GM12865 (cell line): ENCODE results near the gene GUCA2B.

Experiments used
- DNase-seq: peaks from one replicate; pipeline ENCODE4 v3.0.0; 2010; ENCODE audit warnings: low read depth
- H3K4me3 ChIP-seq: 2 replicates; pipeline ENCODE4 v1.5.1; 2011; ENCODE audit warnings: mild to moderate bottlenecking, low read depth, low read length, control low read depth
- TF ChIP-seq, protein P1 (sequence below): IDR thresholded peaks from 2 replicates; pipeline ENCODE4 v1.5.1; 2011; ENCODE audit warnings: low read length, control low read depth, low read depth, inconsistent platforms; ENCODE audit not compliant: insufficient read depth; ENCODE audit errors: missing control alignments

GUCA2B gene

DNA sequence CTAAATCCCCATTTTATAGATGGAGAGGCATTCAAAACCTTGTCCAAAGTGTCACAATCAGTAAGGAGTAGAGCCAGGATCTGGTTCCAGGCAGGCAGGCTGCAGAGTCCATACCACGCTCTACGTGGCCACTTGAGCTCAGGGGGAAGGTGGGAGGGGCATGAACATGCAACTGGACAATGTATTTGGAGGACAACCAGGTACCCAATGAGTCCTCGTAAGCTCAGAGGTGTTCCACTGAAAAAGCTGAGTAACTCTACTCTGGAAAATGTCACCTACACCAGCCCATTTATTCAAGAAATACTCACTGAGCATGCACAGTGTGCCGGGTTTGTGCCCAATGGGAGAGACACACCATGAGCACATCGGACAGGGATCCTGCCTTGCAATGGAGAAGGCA is 11.2 kb upstream of the GUCA2B start:
- TF ChIP-seq, protein P1, sequence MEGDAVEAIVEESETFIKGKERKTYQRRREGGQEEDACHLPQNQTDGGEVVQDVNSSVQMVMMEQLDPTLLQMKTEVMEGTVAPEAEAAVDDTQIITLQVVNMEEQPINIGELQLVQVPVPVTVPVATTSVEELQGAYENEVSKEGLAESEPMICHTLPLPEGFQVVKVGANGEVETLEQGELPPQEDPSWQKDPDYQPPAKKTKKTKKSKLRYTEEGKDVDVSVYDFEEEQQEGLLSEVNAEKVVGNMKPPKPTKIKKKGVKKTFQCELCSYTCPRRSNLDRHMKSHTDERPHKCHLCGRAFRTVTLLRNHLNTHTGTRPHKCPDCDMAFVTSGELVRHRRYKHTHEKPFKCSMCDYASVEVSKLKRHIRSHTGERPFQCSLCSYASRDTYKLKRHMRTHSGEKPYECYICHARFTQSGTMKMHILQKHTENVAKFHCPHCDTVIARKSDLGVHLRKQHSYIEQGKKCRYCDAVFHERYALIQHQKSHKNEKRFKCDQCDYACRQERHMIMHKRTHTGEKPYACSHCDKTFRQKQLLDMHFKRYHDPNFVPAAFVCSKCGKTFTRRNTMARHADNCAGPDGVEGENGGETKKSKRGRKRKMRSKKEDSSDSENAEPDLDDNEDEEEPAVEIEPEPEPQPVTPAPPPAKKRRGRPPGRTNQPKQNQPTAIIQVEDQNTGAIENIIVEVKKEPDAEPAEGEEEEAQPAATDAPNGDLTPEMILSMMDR = no peak
- H3K4me3 ChIP-seq = no peak overlapping the region
- DNase-seq = no peak

DNA sequence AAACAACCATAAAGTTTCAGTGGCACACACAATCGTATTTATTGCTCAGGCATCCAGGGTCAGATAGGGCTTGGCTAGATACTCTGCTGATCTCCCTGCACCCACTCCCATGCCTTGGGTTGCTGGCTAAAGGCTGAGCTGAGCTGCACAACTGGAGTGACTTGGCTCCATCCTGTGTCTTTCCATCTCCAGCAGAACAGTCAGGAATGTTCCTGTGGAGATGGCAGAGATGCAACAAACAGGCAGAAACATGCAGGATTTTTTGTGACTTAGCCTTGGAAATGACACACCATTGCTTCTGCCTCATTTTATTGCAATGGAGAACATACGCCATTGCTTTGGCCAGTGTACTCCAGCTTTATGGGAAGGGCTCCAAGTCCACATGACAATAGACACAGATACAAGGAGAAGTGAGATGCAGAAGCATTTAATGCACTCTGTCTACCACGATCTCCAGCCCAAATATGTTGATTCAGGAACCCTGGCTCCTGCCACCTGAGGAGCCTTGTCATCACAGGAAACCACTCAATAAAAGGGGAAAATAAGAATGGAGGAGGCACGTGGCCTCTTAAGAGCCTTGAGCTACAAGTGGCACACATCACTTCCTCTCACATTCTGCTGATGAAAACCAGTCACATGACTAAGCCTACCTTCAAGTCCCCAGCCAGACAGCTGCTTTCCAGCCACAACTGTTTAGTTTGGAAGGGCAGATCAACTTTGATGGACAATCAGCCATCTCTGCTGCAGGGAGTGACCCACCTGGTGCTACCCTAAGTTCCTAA is 10.1 kb upstream of the GUCA2B start:
- TF ChIP-seq, protein P1 = no peak
- DNase-seq = peak; percentile 11
- H3K4me3 ChIP-seq = no peak overlapping the region

DNA sequence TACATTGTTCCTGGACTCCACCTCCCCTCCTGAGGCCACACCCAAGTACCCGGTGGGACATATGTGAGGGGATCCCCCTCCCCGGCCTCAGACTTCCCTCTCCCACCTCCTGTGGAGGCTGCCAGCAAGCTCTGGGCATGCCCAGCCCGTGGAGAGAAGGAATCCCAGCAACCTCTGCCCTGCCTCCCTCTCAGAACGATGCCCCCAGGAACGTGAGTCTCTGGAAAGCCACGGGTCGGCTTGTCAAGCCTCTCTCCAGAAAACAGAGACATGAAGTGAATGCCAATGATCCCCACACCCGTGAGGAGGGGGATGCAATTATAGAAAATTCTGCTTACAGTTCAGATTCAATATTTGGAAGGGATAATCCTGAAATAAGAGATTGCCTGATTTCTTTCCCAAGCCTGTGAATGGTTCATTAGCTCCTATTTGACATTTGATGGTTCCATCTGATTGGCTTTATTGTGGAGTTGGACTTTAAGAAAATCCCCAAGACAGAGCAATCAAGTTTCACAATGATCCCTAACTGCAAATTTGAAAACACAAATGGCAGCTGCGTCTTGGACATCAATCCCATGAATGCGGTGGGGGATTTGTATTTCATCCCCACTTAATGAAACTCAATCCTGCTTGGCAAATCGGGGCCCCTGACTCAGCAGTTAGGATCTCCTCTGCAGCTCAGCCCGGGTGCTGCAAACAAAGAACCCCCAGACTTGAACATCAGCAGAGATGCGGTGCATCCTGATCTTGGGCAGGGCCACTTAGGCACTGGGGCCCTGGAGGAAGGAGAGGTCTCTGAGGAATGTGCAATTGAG is 9.1 kb upstream of the GUCA2B start:
- H3K4me3 ChIP-seq = no peak overlapping the region
- TF ChIP-seq, protein P1 = no peak
- DNase-seq = no peak

DNA sequence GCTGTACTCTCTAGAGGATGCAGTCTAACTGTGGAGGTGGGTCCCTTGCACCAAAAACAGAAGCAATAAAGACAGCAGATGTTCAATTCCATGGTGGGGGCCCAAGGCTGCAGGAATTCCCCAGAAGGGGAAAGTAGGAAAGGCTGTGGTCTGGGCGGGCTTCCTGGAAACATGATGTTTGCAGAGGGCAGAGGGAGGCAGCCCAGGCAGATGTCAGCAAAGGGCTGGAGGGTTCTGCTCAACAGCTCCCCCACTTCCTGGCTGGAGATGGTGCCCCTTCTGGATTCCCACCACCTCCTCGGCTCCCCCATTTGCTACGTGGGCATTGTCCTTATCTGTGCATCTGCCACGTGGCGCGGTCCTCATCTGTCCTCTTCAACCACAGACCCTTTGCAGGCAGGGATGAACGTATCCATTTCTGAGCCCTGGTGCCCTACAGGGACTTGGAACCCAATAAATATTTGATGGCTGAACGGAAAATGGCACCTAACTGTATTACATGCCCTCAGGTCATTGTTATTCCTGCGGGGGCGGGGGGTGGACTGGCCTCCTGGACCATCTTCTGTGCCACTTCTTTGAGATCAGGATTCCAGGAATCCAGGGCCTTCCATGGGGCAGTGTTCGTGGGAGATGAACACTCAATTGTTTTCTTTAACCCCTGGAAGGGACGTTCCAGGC is 8.4 kb upstream of the GUCA2B start:
- H3K4me3 ChIP-seq = no peak overlapping the region
- TF ChIP-seq, protein P1 = no peak
- DNase-seq = no peak

DNA sequence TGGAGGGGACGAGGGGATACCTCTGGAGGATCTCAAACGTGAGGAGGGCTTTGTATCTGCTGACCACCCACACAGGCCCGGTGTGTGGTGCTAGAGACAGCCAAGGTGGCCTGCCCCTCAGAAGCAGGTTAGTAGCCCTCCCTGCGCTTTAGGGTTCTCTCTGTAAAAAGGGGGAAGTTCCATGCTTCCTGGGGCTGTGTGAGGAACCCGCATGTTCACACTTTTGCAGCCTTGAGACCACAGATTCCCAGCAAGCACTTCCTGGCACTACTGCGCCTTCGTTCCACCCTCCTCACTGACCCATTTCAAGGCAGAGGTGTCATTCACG is 7.9 kb upstream of the GUCA2B start:
- no peak overlapping the region for H3K4me3 ChIP-seq
- TF ChIP-seq, protein P1 = no peak
- no peak for DNase-seq

DNA sequence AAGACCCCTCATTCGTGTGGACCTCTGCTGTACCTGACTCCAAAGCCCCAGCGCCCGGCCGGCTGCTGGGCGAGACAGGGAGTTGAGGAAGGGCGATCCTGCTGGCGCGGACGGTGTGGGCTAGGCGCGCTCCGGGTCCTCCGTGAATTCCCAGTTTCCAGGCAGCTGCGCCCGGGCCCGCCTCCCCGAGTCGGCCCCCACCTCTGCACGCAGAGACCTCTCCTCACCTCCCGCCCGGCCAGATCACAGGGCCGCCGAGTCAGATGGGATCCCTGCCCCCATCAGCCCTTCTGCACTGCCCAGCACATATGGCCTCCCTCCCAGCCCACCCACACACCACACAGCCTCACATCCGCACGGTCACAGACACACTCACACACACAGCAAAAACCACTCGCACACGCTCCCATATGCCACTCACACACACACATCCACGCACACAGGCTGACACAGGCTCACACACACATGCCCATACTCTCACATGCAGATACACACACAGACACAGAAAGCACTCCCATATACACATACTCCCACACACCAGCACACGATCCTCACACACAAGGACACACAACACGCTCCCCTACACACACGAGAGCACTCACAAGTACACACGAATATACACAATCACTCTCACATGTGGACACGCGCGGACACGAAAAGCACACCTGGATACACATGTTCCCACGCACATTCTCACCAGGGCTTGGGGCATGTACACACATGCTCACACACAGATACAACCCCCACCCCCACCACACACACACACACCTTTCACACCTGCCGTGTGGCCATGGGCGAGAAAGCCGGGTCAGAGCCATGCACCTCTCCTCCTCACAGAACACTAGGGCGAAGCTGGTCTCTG is 7.2 kb upstream of the GUCA2B start:
- TF ChIP-seq, protein P1 = no peak
- H3K4me3 ChIP-seq = no peak overlapping the region

More for the DNA sequence above, 7.2 kb upstream of the GUCA2B start:
- no peak for DNase-seq
